MG63 (cell line): ENCODE measurements around the gene RABGEF1. TPM values are rescaled to one million over a fixed set of nuclear protein-coding genes. Genes with fewer than 3 reads are reported as not detected.
"Not testable (repeated sequence)": the region's sequence is repeated elsewhere in the genome, so short reads cannot be mapped to it uniquely, and the experiment has no call there.

Experiments used
- DNase-seq: peaks from one replicate; pipeline ENCODE4 v3.0.0-alpha.2; 2020
- H3K27me3 ChIP-seq: fragments of 250-450 bp; sonication (Bioruptor Pico); 2 replicates; pipeline ENCODE4 v1.5.1; 2020; ENCODE audit warnings: mild to moderate bottlenecking, moderate library complexity
- H3K36me3 ChIP-seq: fragments of 250-450 bp; sonication (Bioruptor Pico); 2 replicates; pipeline ENCODE4 v1.5.1; 2020; ENCODE audit warnings: mild to moderate bottlenecking, moderate library complexity
- H3K4me3 ChIP-seq: fragments of 250-450 bp; sonication (Bioruptor Pico); 2 replicates; pipeline ENCODE4 v1.5.1; 2020; ENCODE audit warnings: mild to moderate bottlenecking, moderate library complexity
- H3K9me3 ChIP-seq: fragments of 250-450 bp; sonication (Bioruptor Pico); 2 replicates; pipeline ENCODE4 v1.5.1; 2020; ENCODE audit warnings: mild to moderate bottlenecking, moderate library complexity
- total RNA-seq: library from RNA; depleted of rRNA; stranded (reverse); fragments of >200 nt; shearing (Covaris generic); gene quantifications from 2 replicates; pipeline ENCODE4 v1.2.3, GENCODE V29; 2014; ENCODE audit warnings: low replicate concordance

The RABGEF1 gene
- total RNA-seq, 1 experiment from 2014 or later: 12.2 TPM

DNA sequence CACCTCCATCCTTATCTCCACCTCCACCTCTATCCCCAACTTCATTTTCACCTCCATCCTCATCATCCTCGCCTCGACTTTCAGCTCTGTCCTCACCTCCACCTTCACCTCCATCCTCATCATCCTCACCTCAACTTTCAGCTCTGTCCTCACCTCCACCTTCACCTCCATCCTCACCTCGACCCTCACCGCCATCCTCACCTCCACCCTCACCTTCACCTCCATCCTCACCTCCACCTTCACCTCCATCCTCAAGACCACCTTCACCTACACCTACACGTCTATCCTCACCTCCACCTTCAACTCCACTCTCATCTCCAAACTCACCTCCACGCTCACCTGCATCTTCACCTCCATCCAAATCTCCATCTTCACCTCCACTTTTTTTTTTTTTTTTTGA, 12.0 kb upstream of the RABGEF1 start:
- Histone ChIP-seq H3K4me3 (no peak overlapping the region), H3K9me3 (peaks cover 3% of the 10 kb centered on the region), H3K36me3 (peaks cover 14% of the 10 kb centered on the region), H3K27me3 (no peaks in the 10 kb centered on the region)
- no peak for DNase-seq

DNA sequence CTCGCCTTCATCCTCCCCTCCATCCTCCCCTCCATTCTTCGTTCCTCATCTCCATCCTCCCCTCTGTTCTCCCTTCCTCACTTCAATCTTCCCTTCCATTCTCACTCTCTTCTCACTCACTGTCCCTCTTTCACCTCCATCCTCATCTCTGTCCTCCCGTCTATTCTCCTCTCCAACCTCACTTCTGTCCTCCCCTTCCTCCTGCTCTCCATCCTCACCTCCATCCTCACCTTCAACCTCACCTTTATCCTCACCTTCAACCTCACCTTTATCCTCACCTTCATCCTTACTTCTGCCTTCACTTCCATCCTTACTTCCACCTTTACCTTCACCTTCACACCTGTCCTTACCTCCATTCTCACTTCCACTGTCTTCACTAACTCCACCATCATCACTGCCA, 11.3 kb upstream of the RABGEF1 start:
- H3K36me3 ChIP-seq: peaks cover 14% of the 10 kb centered on the region
- DNase-seq: no peak
- H3K27me3 ChIP-seq: no peaks in the 10 kb centered on the region
- H3K9me3 ChIP-seq: peaks cover 3% of the 10 kb centered on the region; the same call in 1 of the 2 replicates
- H3K4me3 ChIP-seq: no peak overlapping the region

DNA sequence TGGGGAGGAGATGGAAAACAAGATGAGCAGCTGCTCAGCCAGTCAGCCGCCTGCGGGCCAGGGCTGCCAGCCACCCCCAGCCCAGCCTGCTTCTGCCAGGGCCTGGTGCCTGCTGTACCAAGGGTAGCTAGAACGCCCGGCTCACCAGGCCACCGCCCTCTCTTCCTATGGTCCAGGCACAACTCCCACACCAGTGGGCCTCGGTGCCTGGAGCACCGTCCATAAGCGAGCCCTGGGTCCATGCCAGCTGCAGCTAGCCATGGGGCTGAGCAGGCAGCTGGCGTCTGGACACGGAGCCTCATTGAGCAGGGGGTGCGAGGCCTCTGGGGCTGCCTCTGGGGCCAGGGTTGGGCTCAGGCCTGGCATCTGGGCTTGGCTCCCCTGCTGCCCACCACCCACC, 8.5 kb upstream of the RABGEF1 start:
- DNase-seq: no peak
- Histone ChIP-seq H3K4me3 (no peak overlapping the region), H3K36me3 (no peaks in the 10 kb centered on the region), H3K27me3 (no peaks in the 10 kb centered on the region), H3K9me3 (no peaks in the 10 kb centered on the region)

DNA sequence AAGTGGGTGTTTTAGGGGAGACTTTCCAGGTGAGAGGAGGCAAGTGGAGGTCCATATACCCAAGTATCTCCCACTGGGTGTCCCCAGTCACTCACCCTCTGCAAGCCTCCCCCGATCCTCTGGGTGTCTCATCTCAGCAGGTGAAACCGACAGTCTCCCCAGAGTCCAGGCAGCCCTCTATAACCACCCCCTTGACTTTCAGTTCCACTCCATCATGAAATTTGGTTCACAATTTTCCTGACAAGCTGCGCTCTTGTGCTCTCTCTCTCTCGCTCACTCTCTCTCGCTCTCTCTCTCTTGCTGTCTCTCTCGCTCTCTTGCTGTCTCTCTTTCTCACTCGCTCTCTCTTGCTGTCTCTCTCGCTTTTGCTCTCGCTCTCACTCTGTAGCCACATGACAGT, 8.1 kb upstream of the RABGEF1 start:
- Histone ChIP-seq H3K36me3 (no peaks in the 10 kb centered on the region), H3K9me3 (no peaks in the 10 kb centered on the region), H3K27me3 (no peaks in the 10 kb centered on the region), H3K4me3 (no peak overlapping the region)
- DNase-seq: no peak

DNA sequence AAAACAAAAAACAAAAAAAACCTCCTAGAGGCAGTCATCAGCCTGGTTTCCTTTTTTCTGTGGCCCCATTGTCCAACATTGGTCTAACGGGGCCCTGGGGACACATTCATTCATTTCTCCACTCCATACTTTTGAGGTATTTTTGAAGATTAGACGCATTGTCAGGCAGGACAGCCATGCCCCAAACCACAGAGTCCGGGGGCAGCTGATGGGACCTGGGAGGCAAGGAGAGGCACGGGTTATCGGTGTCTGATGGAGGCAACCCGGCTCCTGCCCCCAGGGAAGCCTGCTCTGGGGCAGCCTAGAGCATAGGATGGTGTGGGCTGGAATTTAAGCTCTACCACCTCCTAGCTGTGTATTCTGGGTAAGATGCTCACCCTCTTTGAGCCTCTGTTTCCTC, 6.5 kb upstream of the RABGEF1 start:
- no peak for DNase-seq
- Histone ChIP-seq H3K9me3 (no peaks in the 10 kb centered on the region), H3K4me3 (no peak overlapping the region), H3K27me3 (no peaks in the 10 kb centered on the region), H3K36me3 (no peaks in the 10 kb centered on the region)

DNA sequence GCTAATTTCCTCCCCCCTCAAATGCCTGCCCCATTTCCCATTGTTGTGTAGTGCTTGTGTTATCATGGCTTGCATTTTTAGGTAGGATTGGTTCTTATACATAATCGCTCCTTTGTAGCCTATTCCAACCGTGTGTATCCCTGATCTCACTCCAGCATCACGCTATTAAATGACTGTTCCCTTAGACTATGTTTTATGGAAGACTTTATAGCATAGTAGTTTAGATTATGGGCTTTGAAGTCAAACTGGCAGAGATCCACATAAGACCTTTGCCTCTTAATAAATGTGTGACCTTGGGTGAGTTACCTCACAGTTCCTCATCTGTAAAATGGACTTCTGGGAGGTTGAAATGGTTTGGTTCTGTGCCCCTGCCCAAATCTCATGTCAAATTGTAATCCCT, 5.4 kb upstream of the RABGEF1 start:
- Histone ChIP-seq H3K9me3 (no peaks in the 10 kb centered on the region), H3K4me3 (no peak overlapping the region), H3K36me3 (no peaks in the 10 kb centered on the region), H3K27me3 (no peaks in the 10 kb centered on the region)
- no peak for DNase-seq

DNA sequence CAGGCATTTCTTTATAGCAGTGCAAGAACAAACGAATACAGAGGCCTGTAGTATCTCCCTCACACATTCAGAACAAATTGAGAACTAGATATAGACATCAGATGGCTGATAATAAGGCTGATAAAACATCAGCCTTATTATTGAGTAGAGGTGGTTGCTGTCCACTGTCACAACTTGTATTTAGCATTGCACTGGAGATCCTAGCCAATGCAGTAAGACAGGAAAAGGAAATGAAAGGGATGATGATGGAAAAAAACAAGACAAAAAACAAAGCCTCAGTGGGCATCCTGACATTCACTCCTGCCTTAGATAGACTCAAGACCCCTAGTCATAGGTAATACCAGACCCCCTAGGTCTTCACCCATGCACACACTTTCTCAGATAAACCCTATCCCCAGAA, 4.7 kb upstream of the RABGEF1 start:
- H3K4me3 ChIP-seq: no peak overlapping the region
- DNase-seq: no peak
- H3K9me3 ChIP-seq: no peaks in the 10 kb centered on the region
- no peaks in the 10 kb centered on the region for H3K36me3 ChIP-seq
- no peaks in the 10 kb centered on the region for H3K27me3 ChIP-seq

DNA sequence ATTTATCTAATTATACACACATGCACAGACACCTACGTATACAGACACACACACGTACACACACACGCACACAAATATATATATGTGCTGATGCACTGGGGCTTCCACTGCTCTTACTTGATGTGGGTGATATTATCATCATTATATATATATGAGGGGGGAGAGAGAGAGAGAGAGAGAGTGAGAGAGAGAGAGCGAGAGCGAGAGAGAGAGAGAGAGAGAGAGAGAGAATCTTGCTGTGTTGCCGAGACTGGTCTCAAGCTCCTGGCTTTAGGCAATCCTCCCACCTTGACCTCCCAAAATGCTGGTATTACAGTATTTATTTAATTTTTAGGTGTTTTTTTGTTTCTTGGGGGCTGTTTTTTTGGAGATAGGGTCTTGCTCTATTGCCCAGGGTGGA, 3.6 kb upstream of the RABGEF1 start:
- no peak for DNase-seq
- Histone ChIP-seq H3K4me3 (no peak overlapping the region), H3K27me3 (no peaks in the 10 kb centered on the region), H3K9me3 (no peaks in the 10 kb centered on the region), H3K36me3 (no peaks in the 10 kb centered on the region)

DNA sequence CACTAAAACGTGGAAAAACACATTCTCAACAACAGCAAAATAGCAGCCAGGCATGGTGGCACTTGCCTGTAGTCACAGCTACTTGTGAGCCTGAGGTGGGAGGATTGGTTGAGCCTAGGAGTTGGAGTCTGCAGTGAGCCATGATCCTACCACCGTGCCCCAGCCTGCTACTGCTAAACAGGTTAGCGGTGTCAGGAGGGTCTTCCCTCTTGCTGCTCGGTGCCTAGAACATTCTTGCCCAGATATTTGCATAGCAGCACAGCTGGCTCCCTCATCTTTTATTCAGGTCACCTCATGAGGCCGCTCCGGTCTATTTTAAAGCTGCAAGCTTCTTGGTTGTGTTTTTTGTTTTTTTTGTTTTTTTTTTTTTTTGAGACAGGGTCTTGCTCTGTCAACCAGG, 2.9 kb upstream of the RABGEF1 start:
- no peaks in the 10 kb centered on the region for H3K36me3 ChIP-seq
- no peak overlapping the region for H3K4me3 ChIP-seq
- no peaks in the 10 kb centered on the region for H3K9me3 ChIP-seq
- DNase-seq: no peak
- no peaks in the 10 kb centered on the region for H3K27me3 ChIP-seq

DNA sequence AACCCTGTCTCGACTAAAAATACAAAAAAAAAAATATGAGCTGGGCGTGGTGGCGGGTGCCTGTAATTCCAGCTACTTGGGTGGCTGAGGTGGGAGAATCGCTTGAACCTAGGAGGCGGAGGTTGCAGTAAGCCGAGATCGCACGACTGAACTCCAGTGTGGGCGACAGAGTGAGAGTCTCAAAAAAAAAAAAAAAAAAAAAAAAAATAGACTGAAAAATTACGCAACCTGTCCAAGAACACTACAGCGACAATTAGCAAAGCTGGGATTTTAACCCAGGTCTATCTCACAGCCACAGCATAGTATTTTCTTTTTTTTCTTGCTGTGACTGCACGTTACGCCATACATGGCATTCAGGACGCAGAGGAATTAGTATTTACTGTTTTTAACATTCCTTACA, 1.1 kb upstream of the RABGEF1 start:
- Histone ChIP-seq H3K27me3 (no peaks in the 10 kb centered on the region), H3K4me3 (peak overlapping the region; percentile 64), H3K9me3 (no peaks in the 10 kb centered on the region), H3K36me3 (no peaks in the 10 kb centered on the region)
- DNase-seq: no peak

DNA sequence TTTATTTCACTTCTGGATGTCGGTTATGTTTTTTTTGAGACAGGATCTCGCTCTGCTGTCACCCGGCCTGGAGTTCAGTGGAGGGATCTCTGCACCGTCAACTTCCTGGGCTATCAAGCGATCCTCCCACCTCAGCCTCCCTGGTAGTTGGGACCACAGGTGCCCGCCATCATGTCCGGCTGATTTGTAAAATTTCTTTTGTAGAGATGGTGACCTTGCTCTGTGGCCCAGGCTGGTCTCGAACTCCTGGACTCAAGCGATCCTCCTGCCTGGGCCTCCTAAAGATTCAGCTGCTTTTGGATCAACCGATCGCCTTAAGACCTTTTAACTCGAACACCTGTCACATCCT, 606 bp upstream of the RABGEF1 start:
- no peaks in the 10 kb centered on the region for H3K36me3 ChIP-seq

DNA sequence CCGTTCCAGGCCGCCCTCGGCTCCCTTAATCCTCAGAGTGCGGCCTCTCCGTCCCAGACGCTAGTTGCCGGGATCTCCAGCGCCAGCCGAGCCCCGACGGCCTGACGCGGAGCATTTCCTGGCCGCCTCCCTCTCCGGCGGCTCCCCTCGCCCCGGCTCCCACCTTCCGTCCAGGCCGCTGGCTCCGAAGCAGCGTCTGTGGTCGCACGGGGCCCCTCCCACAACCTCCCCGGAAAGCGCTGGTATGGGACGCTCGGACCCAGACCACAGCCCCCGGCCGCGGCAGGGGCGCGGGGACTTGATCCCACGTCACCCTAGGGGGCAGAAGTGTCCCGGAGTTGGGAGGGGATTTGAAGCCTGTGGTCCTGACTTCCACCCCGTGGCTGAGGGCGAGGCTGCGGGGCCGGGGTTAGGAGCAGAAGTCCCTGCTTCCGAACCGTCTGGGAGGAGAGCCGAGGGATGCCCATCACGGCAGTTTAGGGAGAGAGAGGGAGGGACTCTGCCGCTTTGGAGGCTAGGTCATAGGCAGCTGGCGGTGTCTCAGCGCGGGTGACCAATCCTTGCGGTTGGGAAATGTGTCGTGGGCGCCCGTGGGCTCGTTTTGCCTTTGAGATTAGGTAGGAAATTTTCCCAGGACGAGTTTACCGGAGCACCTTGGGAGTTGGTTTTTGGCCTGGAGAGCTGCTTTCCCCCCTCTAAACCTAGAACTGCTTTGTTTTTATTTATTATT, 612 bp downstream of the RABGEF1 start:
- not testable (repeated sequence) for H3K36me3 ChIP-seq, H3K27me3 ChIP-seq, H3K9me3 ChIP-seq
- H3K4me3 ChIP-seq: peak overlapping the region; percentile 64
- peak; percentile 31 for DNase-seq

More for the DNA sequence above, 606 bp upstream of the RABGEF1 start:
- Histone ChIP-seq H3K27me3 (no peaks in the 10 kb centered on the region), H3K9me3 (no peaks in the 10 kb centered on the region), H3K4me3 (peak overlapping the region; percentile 64)
- no peak for DNase-seq

DNA sequence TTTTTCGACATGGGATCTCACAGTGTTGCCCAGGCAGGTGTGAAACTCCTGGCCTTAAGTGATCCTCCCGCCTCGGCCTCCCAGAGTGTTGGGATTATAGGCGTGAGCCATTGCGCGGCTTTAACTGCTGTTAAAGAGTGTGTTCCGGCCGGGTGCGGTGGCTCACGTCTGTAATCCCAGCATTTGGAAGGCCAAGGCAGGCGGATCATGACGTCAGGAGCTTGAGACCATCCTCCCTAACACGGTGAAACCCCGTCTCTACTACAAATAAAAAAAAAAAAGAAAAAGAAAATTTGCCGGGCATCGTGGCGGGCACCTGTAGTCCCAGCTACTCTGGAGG, 1.1 kb downstream of the RABGEF1 start:
- no peaks in the 10 kb centered on the region for H3K9me3 ChIP-seq
- peak; percentile 35 for DNase-seq
- no peaks in the 10 kb centered on the region; the same call in 1 of the 2 replicates for H3K36me3 ChIP-seq
- no peaks in the 10 kb centered on the region for H3K27me3 ChIP-seq
- H3K4me3 ChIP-seq: peak overlapping the region; percentile 64

DNA sequence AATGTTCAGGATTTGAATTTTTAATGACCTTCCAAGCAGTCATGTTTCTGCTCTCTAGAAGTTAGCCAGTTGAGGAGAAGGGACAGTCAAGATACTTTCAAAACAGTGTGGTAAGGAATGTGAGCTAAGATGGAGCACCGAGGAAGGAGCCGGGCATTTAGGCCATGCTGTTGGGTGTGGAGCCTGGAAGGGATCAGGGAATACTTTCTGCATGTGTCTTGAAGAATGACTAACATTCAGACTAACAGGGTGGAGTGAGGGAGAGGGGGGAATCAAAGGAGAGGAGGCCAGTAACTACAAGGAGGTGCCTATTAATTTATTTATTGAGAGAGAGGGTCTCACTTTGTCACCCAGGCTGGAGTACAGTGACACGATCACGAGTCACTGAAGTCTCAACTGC, 1.8 kb downstream of the RABGEF1 start:
- H3K9me3 ChIP-seq, H3K27me3 ChIP-seq, H3K36me3 ChIP-seq: not testable (repeated sequence)
- peak; percentile 47 for DNase-seq
- peak overlapping the region; percentile 64 for H3K4me3 ChIP-seq

DNA sequence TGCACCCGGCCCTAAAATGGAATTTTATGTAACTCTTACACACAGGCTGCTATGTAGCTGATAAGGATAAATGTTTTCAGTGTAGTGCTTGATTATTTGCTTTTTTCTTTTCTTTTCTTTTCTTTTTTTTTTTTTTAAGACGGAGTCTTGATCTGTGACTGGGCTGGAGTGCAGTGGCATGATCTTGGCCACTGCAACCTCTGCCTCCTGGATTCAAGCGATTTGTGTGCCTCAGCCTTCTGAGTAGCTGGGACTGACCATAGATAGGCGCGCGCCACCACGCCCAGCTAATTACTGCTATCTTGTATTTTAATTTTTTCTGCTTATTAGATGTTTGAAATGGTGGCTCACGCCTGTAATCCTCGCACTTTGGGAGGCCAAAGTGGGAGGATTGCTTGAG, 3.4 kb downstream of the RABGEF1 start:
- no peak for DNase-seq
- Histone ChIP-seq H3K4me3 (no peak overlapping the region), H3K9me3 (no peaks in the 10 kb centered on the region), H3K27me3 (no peaks in the 10 kb centered on the region), H3K36me3 (no peaks in the 10 kb centered on the region; the same call in 1 of the 2 replicates)

DNA sequence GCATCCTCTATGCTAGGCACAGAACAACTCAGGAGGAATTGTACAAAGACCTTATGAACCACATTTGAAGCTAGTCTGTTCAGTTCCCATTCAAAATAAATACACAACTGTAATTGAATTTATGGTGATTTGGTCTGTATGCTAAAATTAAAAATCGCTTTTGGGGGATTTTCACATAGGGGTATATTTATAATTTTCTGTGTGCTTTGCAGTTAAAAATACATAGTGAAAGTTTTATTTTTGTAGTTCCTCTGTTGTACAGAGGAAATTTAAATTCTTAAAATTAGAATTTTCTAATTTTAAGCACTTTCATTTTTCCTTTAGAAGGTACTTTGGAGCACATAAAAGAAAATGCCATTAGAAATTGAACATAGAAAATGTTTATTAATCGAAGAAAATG, 6.9 kb downstream of the RABGEF1 start:
- H3K9me3 ChIP-seq: no peaks in the 10 kb centered on the region
- no peaks in the 10 kb centered on the region; the same call in 1 of the 2 replicates for H3K36me3 ChIP-seq
- no peaks in the 10 kb centered on the region for H3K27me3 ChIP-seq
- DNase-seq: no peak
- H3K4me3 ChIP-seq: no peak overlapping the region

DNA sequence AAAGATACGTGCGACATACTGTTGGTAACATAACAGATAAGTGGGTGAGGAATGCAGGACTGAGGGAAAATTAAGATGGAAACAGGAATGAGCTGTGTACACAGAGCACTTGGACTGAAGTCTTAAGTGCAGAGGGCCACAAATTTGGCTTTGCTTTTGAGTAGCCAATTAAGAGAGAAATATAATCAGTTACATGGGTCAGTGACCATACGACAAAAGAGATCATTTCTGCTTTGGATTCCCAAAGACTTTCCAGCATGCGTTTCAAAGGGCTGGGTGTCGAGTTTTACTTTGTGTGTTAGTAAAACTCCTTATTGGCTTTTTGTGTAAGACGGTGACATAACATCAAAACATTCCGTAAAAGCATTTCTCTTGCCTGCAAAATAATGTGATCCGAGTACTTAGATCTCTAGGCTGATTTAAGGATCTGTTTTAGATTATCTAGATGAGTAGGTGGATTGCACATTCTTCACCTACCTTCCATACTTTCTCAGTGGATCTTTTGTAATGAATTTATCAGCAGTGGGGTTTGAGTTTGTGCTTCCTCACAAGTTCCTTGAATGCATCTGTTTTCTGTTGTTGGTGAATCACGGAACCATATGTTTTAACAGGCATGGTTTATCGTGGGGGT, 7.5 kb downstream of the RABGEF1 start:
- H3K36me3 ChIP-seq: no peaks in the 10 kb centered on the region; the same call in 1 of the 2 replicates
- H3K27me3 ChIP-seq: no peaks in the 10 kb centered on the region
- DNase-seq: no peak
- no peaks in the 10 kb centered on the region for H3K9me3 ChIP-seq
- no peak overlapping the region for H3K4me3 ChIP-seq

DNA sequence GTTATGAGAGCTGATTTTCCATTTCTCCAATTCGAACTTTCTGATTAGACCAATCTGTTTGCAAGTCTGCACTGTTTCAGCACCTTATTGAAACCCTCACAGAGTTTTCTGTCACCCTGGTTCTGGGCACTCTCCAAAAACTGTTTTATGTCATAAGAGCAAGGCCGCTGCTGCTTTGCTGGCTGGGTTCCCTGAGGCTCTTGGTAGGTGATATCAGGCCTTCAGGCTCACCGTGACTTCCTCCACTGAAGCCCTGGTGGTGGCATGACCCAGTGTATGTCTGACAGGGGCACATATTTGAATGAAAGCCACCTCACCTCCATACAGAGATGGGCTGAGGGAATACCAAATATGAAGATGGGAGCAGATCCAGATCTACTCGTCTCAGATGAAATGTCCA, 8.3 kb downstream of the RABGEF1 start:
- no peaks in the 10 kb centered on the region; the same call in 1 of the 2 replicates for H3K36me3 ChIP-seq
- no peak for DNase-seq
- H3K27me3 ChIP-seq: no peaks in the 10 kb centered on the region

More for the DNA sequence above, 8.3 kb downstream of the RABGEF1 start:
- no peak overlapping the region for H3K4me3 ChIP-seq
- H3K9me3 ChIP-seq: no peaks in the 10 kb centered on the region
